NOMO-1 treated with dmso at 0.1 percent for 144 hours (cell line): ENCODE measurements around the gene IGSF8.

Source experiments
- DNase-seq: peaks from one replicate; lab custom pipeline; 2025; ENCODE audit not compliant: unreplicated experiment; lab: John Stamatoyannopoulos, UW

The IGSF8 gene, protein sequence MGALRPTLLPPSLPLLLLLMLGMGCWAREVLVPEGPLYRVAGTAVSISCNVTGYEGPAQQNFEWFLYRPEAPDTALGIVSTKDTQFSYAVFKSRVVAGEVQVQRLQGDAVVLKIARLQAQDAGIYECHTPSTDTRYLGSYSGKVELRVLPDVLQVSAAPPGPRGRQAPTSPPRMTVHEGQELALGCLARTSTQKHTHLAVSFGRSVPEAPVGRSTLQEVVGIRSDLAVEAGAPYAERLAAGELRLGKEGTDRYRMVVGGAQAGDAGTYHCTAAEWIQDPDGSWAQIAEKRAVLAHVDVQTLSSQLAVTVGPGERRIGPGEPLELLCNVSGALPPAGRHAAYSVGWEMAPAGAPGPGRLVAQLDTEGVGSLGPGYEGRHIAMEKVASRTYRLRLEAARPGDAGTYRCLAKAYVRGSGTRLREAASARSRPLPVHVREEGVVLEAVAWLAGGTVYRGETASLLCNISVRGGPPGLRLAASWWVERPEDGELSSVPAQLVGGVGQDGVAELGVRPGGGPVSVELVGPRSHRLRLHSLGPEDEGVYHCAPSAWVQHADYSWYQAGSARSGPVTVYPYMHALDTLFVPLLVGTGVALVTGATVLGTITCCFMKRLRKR

DNA sequence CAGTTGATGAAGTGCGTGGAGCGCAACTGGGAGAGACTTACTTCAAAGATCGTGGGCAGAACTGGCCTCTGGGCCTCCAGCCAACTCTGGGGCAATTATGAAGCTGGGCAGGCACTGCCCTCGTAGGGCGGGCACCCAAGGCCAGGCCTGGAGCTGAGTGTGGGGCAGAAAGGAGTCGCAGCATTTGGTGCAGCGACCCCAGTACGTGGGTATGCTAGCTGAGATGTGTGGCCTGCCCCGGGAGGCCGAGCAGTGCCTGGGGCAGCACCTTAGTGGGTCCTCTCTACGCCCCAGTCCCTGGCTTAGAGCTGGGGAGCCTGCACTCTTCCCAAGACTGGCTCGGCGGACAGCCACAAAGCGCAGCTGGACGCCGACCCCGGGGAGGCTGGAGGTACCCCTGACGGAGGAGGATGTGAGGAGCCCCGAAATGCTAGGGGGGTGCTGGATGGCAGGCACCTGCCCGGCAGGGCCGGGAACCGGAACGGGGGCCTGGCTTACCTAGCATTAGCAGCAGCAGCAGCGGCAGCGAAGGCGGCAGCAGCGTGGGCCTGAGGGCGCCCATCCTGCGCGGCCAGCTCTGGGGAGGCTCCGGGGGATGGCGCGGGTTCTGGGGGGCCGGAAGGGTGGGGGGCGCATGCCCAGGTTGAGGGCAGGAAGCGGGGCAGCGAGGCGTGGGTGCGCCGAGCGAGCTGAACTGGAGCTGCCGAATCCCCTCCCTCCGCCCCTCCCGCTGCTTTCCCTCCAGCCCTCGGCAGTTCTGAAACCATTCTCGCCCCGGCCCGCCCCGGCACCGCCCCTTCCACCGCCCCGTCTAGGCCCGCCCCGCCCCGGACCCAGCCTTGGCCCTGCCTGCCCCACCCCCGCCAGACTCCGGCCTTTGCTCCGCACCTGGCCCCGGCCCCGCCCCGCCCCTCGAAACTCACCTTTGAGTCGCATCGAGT lies at the start of gene IGSF8:
IGSF8 (minus strand) TSS at position 709 of the 941 bp plus-strand sequence; CDS start at position 562, 147 bp downstream.
- peak; percentile 58 for DNase-seq

DNA sequence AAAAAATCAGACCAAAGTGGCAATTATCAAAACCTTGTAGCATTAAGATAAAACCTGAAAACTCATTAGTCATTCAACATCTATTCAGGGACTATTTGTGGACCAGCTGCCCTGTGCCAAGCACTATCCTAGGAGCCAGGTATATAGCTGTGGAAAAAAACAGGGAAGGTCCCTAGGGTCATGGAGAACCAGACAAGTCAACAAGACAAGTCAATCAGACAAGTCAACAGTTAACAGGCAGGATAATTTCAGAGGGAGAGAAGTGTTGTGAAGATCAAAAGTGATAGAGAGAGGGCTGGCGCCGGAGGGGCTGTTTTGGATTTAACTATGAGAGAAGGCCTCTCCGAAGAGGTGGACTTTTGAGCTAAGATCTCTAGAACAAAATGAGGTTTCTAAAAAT lies 49.7 kb upstream of the IGSF8 start:
- no peak for DNase-seq

DNA sequence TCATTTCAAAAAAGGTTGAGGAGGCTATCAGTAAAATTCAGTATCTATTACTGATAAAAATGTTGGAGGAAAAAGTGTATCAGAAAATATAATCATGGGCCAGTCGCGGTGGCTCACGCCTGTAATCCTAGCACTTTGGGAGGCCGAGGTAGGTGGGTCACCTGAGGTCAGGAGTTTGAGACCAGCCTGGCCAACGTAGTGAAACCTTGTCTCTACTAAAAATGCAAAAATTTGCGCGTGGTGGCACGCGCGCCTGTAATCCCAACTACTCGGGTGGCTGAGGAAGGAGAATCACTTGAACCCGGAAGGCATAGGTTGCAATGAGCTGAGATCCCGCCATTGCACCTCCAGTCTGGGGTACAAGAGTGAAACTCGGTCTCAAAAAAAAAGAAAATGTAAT lies 47.7 kb upstream of the IGSF8 start:
- DNase-seq: no peak

DNA sequence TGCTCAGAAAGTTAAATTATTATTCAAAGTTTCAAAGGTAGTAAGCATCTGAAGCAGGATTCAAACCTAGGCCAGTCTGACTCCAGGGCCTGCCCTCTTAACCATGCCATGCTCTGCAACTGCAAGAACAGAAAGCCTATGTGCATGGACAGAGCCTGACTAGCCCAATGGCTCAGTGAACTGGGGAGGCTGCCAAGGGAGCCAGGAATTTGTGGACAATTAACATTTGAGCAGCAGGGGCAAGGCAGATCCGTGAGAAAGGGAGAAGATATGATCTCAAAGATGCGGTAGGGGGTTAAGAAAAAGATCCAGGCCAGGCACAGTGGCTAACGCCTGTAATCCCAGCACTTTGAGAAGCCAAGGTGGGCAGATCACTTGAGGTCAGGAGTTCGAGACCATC lies 46.5 kb upstream of the IGSF8 start:
- no peak for DNase-seq

DNA sequence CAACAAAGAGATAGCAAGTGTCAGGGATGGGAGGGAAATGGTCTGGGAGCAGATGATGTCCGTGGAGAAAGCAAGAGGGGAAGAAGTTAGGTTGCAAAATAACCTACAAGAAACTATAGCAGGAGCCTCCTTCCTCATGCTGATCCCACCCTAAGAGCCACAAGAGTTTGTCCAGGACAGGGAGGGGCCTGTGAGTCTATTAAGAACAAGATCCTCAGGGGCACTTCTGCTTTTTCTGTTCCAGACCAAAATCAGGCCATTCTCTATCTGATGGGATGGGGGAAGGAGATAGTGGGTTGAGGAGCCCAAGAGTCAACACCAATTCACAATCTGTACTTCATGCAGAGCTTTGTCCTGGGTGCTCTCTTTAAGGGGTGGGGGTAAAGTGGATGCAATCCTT lies 45.3 kb upstream of the IGSF8 start:
- peak; percentile 86 for DNase-seq

DNA sequence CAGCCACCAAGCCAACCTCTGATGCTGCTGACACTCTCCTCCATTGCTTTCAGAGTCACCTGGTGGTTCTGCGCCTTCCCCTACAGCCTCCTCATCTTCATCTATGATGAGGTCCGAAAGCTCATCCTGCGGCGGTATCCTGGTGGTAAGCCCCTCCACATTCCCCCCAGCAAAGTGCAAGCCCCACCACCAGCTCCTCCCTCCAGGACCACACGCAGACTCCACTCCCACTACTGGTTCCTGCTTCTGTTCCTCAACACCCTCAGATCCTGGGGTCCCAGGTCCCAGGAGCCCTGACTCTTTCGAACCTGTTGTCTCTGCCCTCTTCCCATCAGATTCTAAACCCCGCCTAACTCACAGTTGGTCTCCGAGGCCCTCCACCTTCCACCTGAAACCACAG lies 41.4 kb upstream of the IGSF8 start:
- no peak for DNase-seq

DNA sequence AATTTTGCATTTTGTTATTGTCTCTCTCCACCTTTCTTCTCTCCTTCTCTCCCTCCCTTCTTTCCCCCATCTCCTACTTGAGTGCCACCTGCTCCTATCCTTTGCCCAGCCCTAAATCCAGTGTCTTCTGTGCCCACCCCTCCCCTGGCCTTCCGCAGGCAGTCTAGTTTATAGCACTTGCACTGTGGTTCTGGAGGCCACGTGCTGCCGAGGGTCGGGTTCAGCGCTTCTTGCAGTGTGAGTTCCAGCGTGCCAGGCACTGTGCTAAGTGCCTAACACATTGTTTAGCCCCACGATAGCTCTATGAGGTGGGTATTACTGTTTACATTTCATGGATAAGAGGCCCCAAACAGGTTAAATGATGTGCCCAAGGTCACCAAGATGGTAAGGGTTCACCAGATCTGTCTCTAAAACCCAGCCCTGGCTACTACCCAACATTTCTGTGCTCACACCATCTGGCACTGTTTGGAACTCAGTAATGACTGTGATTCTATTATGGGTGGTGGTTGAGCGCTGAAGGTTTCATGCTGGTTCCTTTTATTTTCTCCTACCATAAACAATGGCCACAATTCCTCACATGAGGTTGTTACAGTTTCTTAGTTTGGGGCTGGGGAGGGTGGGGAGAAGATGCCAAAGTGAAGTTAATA lies 38.9 kb upstream of the IGSF8 start:
- no peak for DNase-seq

DNA sequence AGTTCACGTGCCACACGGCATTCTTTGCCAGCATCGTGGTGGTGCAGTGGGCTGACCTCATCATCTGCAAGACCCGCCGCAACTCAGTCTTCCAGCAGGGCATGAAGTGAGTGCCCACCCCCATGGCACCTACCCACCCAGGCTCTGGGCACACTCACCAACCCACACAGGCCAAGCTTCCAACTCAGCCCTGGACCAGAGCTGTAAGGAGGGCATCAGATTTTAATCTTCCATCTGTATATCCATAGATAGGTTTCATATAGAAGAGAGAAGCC lies 38.4 kb upstream of the IGSF8 start:
- DNase-seq: no peak

DNA sequence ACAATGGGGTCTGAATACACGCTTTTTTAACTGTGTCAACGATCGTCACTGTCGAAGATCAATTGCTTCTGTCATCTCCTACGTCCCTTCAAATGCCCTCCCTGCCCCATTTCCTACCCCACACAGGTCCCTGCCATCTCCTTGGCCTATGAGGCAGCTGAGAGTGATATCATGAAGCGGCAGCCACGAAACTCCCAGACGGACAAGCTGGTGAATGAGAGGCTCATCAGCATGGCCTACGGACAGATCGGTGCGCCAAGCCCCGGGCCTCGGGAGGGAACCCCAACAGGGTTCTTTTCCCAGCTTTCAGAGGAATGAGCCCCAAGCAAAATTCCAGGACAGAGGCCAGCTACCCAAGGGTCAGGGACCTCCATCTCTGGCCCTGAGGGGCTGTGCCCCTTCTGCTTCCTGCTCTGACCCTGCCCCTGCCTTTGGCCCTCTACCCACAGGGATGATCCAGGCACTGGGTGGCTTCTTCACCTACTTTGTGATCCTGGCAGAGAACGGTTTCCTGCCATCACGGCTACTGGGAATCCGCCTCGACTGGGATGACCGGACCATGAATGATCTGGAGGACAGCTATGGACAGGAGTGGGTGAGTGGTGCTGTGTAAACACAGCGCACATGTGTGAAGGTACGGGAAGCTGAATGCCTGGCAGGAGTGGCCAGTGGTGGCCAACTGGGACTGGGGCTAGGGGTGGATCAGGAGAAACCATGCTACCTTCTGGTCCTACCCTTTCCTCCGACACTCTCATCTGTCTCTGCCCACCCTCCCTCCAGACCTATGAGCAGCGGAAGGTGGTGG lies 37.9 kb upstream of the IGSF8 start:
- DNase-seq: no peak

DNA sequence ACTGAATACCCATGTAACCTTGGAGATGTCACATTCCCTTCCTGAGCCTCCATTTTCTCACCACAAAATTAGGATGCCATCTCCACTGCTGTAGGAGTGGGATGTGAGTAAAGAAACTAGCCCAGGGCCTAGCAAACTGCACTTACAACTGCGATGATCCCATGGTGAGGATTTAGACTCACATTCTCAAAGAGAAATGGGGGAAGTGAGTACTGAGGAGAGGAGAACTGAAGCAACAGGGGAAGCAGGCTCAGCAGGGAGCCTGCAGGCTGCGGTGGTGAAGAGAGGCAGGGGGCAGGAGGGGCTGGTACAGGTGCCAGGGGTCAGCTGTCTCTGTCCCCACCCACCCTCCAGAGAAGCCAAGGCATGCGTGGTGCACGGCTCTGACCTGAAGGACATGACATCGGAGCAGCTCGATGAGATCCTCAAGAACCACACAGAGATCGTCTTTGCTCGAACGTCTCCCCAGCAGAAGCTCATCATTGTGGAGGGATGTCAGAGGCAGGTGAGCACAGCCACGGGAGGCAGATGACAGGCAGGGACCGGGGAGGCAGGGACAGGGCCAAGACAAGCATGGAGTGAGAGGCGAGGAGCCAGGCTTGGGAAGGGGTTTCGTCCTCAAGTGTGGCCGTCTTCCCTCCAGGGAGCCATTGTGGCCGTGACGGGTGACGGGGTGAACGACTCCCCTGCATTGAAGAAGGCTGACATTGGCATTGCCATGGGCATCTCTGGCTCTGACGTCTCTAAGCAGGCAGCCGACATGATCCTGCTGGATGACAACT lies 36.6 kb upstream of the IGSF8 start:
- DNase-seq: peak; percentile 28

DNA sequence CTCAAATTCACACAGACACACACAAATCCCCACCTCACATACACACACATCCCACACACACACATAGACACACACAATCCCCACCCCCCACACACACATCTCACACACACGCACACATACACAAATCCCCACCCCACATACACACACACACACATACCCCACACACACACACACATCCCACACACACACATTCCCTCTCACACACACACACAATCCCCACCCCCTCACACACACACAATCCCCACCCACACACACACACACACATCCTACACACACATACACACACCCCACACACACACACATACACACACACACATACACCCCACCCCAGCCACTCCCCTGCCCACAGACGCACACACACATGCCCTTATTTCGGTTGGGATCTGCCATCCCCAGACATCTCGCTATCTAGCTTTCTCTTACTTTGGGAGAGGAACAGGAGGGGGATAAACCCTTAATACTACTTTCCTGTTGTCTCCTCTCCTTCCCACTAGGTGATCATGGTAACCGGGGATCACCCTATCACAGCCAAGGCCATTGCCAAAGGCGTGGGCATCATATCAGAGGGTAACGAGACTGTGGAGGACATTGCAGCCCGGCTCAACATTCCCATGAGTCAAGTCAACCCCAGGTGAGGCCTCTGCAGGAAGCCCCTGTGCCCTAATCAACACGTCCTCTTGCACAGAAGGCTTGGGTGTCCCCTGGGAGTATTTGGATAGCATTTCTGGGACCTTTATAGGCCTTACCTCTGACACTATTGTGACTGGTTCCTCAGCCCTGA lies 35.8 kb upstream of the IGSF8 start:
- DNase-seq: no peak

DNA sequence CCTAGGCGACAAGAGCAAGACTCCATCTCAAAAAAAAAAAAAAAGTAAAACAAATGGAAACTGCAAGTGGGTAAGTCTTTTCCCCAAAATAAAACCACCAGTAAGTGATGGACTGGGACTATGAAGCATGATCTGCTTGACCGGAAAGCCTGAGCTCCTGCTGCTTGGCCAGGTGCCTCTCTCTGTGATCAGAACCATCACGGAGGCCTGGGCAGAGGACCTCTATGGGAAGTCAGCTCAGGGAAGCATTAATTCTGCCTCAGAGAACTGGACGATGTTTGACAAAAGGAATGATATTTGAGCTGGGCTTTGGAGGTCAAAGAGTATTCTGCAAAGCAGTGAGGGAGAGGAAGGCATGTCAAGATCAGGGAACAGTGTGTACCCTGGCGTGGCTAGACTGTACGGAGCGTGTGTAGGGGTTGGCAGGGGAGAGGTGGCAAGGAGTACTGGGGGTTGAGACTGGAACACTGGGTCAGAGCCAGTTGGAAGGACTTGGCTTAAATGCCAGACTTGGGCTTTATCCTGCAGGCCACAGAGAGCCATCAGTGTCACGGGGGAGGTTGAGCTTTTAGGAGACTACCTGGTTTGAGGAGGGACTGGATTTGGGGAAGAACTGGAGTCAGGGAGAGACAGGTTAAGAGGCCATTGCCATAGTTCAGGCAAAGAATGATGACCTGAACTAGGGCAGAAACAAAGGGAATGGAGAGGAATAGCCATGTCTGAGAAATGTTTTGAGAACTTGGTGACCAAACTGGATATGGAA lies 33.6 kb upstream of the IGSF8 start:
- no peak for DNase-seq

DNA sequence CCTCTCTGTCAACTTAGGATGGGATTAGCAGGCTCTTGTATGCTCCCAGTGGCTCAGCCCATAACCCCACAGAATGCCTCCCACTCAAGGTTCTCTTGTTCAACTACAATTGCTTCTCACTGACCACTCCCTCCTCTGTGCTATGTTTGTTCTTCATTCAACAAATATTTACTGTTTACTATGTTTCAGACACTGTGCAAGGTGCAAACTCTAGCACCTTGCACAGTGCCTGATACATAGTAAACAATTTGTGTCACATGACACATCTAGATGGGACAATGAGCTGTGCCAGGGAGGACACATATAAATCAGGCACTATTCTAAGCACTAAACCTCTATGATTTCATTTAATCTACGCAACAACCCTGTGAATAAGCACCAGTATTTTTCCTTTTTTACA lies 32.5 kb upstream of the IGSF8 start:
- DNase-seq: no peak

DNA sequence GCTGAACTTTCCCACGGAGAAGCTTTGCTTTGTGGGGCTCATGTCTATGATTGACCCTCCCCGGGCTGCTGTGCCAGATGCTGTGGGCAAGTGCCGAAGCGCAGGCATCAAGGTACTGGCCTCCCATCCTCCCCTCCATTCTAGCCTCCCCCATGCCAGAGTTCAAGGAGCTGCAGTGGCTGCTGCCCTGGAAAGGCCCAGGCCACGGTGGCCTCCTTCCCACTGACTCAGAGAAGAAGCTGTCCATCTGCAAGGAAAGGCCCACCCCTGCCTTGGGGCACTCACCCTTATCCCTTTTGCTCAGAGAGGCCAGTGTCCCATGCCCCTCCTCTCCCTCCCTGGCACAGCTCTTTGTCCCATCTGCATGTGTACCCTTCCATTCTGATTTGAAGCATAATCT lies 32.1 kb upstream of the IGSF8 start:
- no peak for DNase-seq

DNA sequence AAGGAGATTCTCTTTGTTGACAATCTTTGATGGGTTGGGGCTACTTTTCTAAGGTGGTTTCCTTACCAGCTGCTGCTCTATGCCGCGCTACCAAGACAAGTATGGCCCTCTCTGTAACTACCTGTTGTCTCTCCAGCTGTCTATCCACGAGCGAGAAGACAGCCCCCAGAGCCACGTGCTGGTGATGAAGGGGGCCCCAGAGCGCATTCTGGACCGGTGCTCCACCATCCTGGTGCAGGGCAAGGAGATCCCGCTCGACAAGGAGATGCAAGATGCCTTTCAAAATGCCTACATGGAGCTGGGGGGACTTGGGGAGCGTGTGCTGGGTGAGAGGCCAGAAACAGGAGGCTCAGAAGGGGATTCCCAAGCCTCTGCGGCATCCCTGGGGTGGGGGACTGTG lies 31.5 kb upstream of the IGSF8 start:
- no peak for DNase-seq

DNA sequence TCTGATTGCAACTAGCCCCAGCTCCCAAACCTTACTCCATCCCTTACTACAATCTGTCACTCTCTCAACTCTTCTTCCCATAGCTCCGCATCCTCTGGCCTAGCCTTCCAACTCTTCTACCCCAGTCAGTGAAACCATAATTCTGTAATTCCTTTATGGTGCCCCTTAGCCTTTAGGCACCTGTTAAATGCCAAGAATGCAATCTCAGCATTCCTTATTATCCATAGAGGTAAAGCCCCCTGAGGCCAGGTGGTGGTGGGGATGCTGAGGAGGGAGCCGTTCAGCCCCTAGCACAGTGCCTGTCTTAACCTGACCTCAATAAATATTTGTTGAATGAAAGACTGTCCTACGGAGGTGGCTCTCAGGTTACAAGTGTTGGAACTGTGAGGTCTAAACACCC lies 31.1 kb upstream of the IGSF8 start:
- no peak for DNase-seq

DNA sequence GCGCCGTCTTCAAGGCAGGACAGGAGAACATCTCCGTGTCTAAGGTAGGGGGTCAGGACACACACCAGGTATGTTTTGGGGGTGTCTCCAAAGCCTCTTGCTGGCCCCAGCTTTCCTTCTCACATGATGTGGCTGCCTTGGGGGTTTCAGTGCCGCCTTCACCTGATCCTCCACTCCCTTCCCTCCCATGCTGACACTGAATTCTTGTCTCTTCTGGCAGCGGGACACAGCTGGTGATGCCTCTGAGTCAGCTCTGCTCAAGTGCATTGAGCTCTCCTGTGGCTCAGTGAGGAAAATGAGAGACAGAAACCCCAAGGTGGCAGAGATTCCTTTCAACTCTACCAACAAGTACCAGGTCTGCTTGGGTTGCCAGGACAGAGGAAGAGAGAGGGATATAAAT lies 30.6 kb upstream of the IGSF8 start:
- no peak for DNase-seq

DNA sequence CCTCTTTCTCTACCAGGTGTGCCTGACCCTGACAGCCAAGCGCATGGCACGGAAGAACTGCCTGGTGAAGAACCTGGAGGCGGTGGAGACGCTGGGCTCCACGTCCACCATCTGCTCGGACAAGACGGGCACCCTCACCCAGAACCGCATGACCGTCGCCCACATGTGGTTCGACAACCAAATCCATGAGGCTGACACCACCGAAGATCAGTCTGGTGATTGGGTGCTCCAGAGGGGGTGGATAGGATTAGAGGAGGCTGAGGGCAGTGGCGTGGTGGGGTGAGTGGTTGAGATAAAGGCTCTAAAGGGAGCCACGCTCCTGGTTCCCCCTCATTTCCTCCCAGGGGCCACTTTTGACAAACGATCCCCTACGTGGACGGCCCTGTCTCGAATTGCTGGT lies 30.2 kb upstream of the IGSF8 start:
- no peak for DNase-seq
